CD1c-positive myeloid dendritic cell (primary cell): ENCODE data around the gene SUPT3H.
"Not testable (repeated sequence)": the region's sequence is repeated elsewhere in the genome, so short reads cannot be mapped to it uniquely, and the experiment has no call there.

Experiments
- DNase-seq: peaks from one replicate; pipeline ENCODE4 v3.0.0-alpha.2; 2016; ENCODE audit errors: extremely low spot score

SUPT3H gene

GRCh38 chr6:45255434-45255833 lies 122.3 kb downstream of the SUPT3H start:
- no peak for DNase-seq

- DNase-seq, result no peak
Measured at GRCh38 chr6:45254253-45254652, 123.5 kb downstream of the SUPT3H start.

GRCh38 chr6:45253453-45253852 lies 124.3 kb downstream of the SUPT3H start:
- DNase-seq, result no peak

GRCh38 chr6:45231660-45232059 lies 146.1 kb downstream of the SUPT3H start:
- no peak for DNase-seq

GRCh38 chr6:45229416-45229815 lies 148.3 kb downstream of the SUPT3H start:
- no peak for DNase-seq

- DNase-seq, result no peak
Measured at GRCh38 chr6:45226081-45226480, 151.7 kb downstream of the SUPT3H start.

- no peak for DNase-seq
Measured at GRCh38 chr6:45222380-45222779, 155.4 kb downstream of the SUPT3H start.

GRCh38 chr6:45215759-45216158 lies 162.0 kb downstream of the SUPT3H start:
- DNase-seq, result no peak

- DNase-seq, result no peak
Measured at GRCh38 chr6:45212976-45213375, 164.8 kb downstream of the SUPT3H start.

GRCh38 chr6:45209762-45210161 lies 168.0 kb downstream of the SUPT3H start:
- no peak for DNase-seq

GRCh38 chr6:45206793-45207492 lies 170.8 kb downstream of the SUPT3H start:
- DNase-seq, result no peak

GRCh38 chr6:45201484-45201883 lies 176.2 kb downstream of the SUPT3H start:
- DNase-seq, result no peak

- DNase-seq, result no peak
Measured at GRCh38 chr6:45200510-45200909, 177.2 kb downstream of the SUPT3H start.

GRCh38 chr6:45199554-45199953 lies 178.2 kb downstream of the SUPT3H start:
- DNase-seq, result no peak

- no peak for DNase-seq
Measured at GRCh38 chr6:45196121-45196520, 181.6 kb downstream of the SUPT3H start.

- no peak for DNase-seq
Measured at GRCh38 chr6:45195137-45195536, 182.6 kb downstream of the SUPT3H start.

- DNase-seq, result no peak
Measured at GRCh38 chr6:45192556-45192955, 185.2 kb downstream of the SUPT3H start.

GRCh38 chr6:45191414-45191813 lies 186.3 kb downstream of the SUPT3H start:
- no peak for DNase-seq

GRCh38 chr6:45187836-45188235 lies 189.9 kb downstream of the SUPT3H start:
- no peak for DNase-seq

- DNase-seq, result no peak
Measured at GRCh38 chr6:45185403-45186251, 192.1 kb downstream of the SUPT3H start.

- no peak for DNase-seq
Measured at GRCh38 chr6:45184937-45185336, 192.8 kb downstream of the SUPT3H start.

- no peak for DNase-seq
Measured at GRCh38 chr6:45184040-45184439, 193.7 kb downstream of the SUPT3H start.

- DNase-seq, result not testable (repeated sequence)
Measured at GRCh38 chr6:45176373-45176772, 201.4 kb downstream of the SUPT3H start.
